Measurements from ENCODE around the gene PPP4R1.
"Not testable (repeated sequence)": the region's sequence is repeated elsewhere in the genome, so short reads cannot be mapped to it uniquely, and the experiment has no call there.

The PPP4R1 gene

DNA sequence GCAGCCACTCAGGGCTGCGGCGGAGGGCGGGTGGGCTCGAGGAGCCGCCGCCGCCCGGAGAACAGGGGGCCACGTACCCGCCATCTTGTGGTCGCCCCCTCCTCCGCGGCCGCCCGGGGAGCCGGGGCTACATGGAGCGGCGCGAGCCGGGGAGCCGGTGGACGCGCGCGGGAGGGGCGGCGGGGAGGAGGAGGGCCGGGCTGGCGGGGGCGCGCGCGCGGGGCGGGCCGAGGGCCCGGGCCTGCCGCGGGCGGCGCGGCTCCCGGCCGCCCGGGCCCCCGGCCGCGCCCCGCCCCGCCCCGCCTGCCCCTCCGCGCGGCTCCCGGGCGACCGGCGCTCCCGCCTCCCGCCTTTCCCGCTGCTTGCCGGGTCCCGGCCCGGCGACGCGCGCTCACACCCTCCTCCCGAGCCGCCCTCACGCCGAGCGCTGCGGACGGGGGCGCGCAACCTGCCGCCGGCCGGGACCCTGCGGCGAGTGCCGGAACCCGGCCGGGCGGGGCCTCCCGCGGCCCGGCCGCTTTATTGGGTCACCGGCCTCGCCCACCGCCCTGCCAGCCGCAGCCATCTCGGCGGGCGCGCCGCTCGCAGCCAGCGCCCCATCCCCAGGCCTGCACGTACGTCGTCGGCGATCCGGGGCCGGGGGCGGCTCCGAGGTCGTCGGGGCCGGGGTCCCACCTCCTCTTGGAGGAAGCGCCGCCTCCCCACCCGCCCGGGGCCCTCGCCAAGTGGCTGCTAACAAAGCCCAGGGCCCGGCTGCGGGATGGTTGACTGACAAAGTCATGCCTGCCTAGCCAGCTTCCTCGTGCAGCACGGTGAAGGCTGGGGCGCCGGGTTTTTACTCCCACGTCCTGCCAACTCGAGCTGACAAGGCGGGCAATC is at the start of gene PPP4R1:
PPP4R1 (minus strand) TSS at position 159 of the 879 bp plus-strand sequence; CDS start at position 84, 75 bp downstream.
- DNase-seq = peak; percentile 70 to 74

GRCh38 chr18:9663377-9663776 is 49.0 kb upstream of the PPP4R1 start:
- DNase-seq = no peak

- no peak for DNase-seq
These were observed 47.2 kb upstream of the PPP4R1 start for GRCh38 chr18:9661564-9661963.

DNA sequence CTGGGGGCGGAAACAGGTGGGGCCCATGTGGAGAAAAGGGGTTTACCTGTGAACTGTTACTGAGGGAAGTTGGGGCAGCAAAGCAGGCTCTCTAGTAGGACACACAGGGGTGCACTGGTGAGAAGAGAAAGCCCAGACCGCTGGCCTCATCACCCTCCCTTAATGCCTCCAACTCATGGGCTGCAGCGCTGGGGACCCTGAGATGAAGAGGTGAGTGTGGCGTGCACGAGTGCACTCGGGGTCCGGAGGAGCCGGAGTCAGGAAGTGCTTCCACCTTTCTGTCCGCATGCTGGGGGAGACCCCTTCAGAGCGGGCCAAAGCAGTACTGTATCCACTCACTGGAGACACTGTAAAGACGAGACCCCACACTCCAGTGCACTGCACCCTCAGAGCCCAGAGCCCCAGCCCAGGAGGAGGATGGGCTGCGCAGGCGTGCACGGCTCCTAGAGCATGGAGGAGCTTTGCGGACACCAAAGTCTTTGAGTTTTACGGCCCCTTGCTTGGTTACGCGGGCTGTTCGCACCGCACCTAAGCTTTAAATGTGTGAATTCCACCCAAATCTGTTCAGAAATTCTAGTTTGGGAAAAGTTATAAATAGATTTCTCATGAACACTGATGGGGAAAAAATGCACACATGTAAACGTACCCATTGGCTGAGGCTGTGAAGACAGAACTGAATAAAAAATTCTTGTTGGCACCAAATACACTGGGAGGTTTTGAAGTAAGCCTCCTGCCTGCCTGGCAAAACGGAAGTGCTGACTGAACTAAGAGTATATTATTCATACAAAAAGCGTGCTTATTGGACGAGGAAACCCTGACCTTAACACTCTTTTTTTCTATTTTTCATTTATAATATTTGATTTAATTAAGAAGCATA is 45.4 kb upstream of the PPP4R1 start:
- DNase-seq = no peak

DNA sequence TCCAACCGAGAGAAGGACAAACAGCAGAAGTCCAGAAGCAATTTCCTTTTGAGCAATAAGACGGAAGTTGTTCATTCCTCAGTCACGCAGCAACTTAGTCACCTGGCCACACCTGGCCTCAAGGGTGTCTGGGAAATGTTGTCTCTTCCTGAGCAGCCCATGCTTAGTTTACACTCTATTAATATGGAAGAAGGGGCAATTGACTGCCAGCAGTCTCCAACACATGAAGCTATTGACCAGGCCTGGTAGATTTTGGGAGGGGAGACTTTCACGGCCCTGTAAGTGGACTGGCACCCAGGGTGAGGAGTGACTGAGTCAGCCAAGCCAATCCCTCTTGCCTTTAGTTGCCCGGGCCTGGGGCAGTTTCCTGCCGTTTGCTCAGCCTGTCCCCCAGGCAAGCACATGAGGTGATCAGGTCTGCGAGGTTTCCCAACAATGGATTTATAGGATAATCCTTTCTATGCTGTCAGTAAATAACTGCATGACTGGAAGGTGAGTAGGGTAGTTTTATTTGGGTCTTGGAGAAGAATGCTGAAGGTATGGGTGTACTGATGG is 43.8 kb upstream of the PPP4R1 start:
- DNase-seq = no peak

GRCh38 chr18:9655232-9655767 is 40.9 kb upstream of the PPP4R1 start:
- DNase-seq = no peak

DNA sequence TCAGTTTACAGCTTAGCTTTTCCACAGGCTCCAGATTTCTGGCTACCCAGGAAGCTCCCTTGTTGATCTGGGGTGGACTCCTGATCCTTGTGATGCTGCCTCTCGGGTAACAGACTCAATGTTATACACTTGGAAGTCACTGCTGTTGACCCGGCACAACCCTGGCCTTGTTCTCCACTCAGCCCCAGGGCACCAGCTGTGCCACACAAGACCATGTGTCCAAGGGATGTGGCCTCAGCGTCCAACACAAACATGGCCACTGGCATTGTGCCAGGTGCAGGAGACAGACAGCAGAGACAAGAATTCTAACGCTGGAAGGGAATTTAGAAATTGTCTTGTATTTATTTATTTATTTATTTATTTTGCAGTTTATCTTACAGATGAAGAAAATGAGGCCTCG is 39.0 kb upstream of the PPP4R1 start:
- no peak for DNase-seq

DNA sequence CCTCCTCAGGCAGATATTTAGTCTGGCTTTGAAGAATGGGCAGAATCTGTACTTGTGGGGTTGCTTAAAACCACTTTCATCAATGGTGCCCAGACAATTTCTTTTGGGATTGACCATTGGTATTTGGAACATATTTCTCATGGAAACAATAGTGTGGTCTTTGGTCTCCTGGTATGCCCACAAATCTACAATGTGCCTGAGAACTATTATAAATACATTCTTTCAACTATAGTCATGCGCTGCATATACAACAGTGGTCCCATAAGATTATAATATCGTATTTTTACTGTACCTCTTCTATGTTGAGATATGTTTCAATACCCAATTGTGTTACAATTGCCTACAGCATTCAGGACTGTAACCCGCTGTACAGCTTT is 34.8 kb upstream of the PPP4R1 start:
- DNase-seq = no peak

DNA sequence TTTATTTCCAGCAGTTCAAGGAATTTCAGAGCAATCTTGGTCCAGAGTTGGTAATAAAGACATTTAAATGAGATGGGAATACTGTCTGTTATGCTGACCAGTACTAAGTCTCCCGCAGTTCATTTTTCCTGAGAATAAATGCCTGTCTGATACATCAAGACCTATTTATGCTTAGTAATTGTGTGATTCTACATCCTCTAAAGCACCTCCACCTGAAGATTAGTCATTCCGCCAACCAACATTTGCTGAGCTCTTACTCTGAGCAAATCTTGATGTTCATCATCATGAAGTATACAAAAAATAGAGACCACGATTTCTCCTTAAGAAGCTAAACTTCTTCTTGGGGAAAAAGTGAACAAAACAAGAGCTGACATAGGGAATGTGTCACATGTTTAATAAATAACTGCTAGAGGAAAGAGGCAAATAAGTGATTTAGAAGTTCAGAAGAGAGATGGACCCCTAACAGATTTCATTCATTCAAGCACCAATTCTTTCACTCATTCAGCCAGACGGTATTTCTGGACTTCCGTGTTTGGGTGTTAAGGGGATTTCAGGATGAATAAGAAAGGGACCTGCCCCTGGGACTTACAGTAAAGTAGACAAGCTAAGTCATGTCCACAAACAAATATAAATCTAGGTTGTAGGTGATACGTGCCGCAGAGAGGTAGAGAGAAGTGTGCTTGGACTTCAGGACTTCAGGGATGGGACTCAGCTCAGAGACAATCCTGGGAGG is 34.2 kb upstream of the PPP4R1 start:
- DNase-seq = no peak

- no peak for DNase-seq
These were observed 33.4 kb upstream of the PPP4R1 start for GRCh38 chr18:9647496-9648323.

- no peak for DNase-seq
These were observed 29.2 kb upstream of the PPP4R1 start for GRCh38 chr18:9643549-9643948.

GRCh38 chr18:9642799-9643462 is 28.6 kb upstream of the PPP4R1 start:
- no peak for DNase-seq

DNA sequence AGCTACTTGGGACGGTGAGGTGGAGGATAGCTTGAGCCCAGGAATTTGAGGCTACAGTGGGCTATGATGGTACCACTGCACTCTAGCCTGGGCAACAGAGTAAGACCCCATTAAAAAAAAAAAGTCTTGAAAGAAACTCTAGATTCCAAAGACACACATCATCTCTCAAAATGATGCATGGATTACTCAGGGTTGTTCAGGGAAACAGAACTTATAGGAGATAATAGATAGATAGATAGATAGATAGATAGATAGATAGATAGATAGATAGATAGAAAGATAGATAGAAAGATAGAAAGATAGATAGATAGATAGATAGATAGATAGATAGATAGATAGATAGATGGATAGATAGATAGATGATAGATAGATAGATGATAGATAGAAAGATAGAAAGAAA is 26.7 kb upstream of the PPP4R1 start:
- not testable (repeated sequence) for DNase-seq

- no peak for DNase-seq
These were observed 24.5 kb upstream of the PPP4R1 start for GRCh38 chr18:9638886-9639285.

GRCh38 chr18:9637036-9637767 is 22.8 kb upstream of the PPP4R1 start:
- DNase-seq = no peak

DNA sequence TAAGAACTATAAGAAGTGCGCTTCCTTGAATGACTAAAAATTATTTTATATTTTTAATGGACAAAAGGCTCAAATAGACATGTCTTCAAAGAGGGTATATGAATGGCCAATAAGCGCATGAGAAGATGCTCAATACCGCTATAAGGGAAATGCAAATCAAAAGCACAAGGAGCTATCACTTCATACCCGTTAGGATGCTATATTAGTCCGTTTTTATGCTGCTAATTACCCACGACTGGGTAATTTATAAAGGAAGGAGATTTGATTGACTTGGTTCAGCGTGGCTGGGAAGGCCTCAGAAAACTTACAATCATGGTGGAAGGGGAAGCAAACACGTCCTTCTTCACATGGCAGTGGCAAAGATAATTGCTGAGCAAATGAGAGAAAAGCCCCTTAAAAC is 20.5 kb upstream of the PPP4R1 start:
- DNase-seq = no peak

- no peak for DNase-seq
These were observed 17.6 kb upstream of the PPP4R1 start for GRCh38 chr18:9631814-9632496.

- DNase-seq = no peak
These were observed 16.1 kb upstream of the PPP4R1 start for GRCh38 chr18:9630444-9630843.

DNA sequence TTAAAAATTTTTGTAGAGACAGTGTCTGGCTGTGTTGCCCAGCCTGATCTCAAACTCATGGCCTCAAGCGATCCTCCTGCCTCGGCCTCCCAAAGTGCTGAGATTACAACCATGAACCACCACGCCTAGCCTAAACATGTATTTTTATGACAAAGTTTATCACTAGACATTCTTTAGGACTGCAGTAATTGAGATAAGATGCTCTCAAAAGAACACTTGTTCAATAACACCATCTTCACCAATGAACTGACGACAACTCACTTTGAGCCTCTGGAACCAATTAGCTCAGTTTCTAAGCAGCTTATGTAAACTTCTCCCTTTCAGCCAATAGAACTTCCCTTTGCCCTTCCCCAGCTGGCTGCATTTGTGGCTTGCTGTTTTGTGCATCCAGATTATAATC is 15.3 kb upstream of the PPP4R1 start:
- DNase-seq = no peak

- DNase-seq = no peak
These were observed 14.6 kb upstream of the PPP4R1 start for GRCh38 chr18:9628984-9629383.

All from activated CD4-positive, alpha-beta T cell treated with anti-CD3 and anti-CD28 coated beads, Interleukin-2, amount 50 U/mL, for 48 hours (primary cell).